Endothelial cell of umbilical vein (primary cell): ENCODE data around the gene VSNL1.

ENCODE experiments used
- EZH2 ChIP-seq: IDR thresholded peaks from 2 replicates; pipeline ENCODE4 v1.6.1; 2012; ENCODE audit warnings: borderline replicate concordance, low read depth, mild to moderate bottlenecking, moderate library complexity, low read length, inconsistent platforms; ENCODE audit not compliant: severe bottlenecking
- GATA2 ChIP-seq: IDR thresholded peaks from 2 replicates; pipeline ENCODE4 v1.7.0; 2011; ENCODE audit warnings: low read depth, mild to moderate bottlenecking, moderate library complexity, mixed read lengths, low read length; ENCODE audit not compliant: insufficient read length, insufficient read depth
- JUN ChIP-seq: IDR thresholded peaks from 2 replicates; pipeline ENCODE4 v1.6.1; 2011; ENCODE audit warnings: borderline replicate concordance, low read depth; ENCODE audit not compliant: insufficient read length, insufficient read depth
- POLR2A ChIP-seq: IDR thresholded peaks from 2 replicates; pipeline ENCODE4 v1.6.1; 2012; ENCODE audit warnings: low read depth, mild to moderate bottlenecking, control low read depth, low read length
- POLR2AphosphoS5 ChIP-seq: IDR thresholded peaks from 2 replicates; pipeline ENCODE4 v1.6.1; 2012; ENCODE audit warnings: low read depth, mild to moderate bottlenecking, control low read depth, low read length, moderate library complexity; ENCODE audit not compliant: insufficient read depth
- TF ChIP-seq, protein P1 (sequence below), 2 donors: IDR thresholded peaks; 1 replicate in 1 of 2; 2 replicates in 1 of 2; pipeline ENCODE4 v1.5.1; 2011; ENCODE audit warnings: low read length in 2 of 2, mild to moderate bottlenecking in 2 of 2, moderate library complexity in 2 of 2, control low read depth in 1 of 2, inconsistent platforms in 1 of 2, low read depth in 1 of 2; ENCODE audit not compliant: insufficient read depth in 1 of 2; ENCODE audit errors: extremely low read depth in 1 of 2

DNA sequence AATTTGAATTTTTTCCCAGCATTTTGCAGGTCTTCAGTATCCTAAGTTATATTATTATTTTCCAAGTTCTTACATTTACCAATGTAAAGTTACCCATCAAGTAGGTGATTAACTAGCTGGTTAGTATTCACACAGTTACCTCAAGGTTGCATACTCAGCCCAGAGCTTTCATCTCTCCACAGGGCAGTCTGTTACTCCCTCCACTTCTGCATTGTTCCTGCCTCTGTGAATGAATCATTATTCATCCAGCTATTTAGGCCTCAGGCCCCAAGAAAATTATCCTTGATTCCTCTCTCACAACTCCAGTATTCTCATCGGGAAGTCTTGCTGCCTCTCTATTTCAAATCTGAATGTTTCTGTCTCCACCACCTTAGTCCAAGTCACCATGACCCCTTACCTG is 121.0 kb downstream of the VSNL1 start:
- TF ChIP-seq, protein P1, sequence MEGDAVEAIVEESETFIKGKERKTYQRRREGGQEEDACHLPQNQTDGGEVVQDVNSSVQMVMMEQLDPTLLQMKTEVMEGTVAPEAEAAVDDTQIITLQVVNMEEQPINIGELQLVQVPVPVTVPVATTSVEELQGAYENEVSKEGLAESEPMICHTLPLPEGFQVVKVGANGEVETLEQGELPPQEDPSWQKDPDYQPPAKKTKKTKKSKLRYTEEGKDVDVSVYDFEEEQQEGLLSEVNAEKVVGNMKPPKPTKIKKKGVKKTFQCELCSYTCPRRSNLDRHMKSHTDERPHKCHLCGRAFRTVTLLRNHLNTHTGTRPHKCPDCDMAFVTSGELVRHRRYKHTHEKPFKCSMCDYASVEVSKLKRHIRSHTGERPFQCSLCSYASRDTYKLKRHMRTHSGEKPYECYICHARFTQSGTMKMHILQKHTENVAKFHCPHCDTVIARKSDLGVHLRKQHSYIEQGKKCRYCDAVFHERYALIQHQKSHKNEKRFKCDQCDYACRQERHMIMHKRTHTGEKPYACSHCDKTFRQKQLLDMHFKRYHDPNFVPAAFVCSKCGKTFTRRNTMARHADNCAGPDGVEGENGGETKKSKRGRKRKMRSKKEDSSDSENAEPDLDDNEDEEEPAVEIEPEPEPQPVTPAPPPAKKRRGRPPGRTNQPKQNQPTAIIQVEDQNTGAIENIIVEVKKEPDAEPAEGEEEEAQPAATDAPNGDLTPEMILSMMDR (IDR thresholded peaks at IDR 0.05; ENCODE audit: extremely low read depth in 1 of 2, insufficient read depth in 1 of 2, low read depth in 1 of 2, low read length in 2 of 2), result no peak
- TF ChIP-seq POLR2A (no peak), EZH2 (no peak), POLR2AphosphoS5 (no peak), JUN (no peak), GATA2 (no peak)
